ENCODE measurements around the gene POU2F2. TPM values are rescaled to one million over a fixed set of nuclear protein-coding genes. Genes with fewer than 3 reads are reported as not detected.

The POU2F2 gene
- total and polyA plus RNA-seq, 9 of the 15 experiments (the other 6 are each of a cell fraction or from before 2014, with no cell fraction given) = 0.03 to 0.68 (median 0.14) TPM

DNA sequence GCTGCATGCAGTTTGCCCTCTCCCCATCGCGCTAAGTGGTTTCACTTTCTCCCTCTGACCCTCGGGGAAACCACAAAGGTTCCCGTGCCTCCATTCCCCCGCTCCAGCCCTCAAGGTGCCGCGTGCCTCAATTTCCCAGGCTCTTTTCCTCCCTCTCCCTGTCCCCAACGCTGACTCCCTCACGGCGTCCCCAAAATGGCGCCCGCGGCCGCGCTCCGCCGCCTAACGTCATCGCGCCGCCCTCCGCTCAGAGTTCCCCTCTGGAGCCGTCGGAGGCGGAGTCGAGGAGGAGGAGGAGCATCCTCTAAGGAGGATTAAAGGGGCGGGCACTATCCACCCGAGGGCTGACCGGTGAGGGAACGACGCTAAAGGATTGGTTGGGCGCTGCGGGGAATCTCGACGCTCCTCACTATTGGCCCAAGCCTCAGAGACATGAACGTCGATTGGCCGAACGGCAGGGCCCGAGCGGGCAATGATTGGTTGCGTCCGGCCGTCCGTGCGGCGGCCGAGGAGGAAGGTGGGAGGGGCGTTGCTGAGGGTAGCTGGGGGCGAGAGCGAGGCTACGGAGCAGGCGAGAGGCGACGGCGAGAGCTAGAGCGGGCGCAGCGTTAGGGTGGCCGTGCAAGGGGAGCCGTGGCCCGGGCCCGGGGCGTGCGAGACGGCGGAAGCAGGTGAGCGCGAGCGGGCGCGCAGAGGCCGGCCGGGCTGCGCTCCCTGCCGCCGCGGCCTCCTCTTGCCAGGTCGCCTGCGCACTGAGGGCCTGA lies 56.4 kb downstream of the POU2F2 start, which contains the start of gene ZNF574 (continued):
- TF ChIP-seq, protein P1, sequence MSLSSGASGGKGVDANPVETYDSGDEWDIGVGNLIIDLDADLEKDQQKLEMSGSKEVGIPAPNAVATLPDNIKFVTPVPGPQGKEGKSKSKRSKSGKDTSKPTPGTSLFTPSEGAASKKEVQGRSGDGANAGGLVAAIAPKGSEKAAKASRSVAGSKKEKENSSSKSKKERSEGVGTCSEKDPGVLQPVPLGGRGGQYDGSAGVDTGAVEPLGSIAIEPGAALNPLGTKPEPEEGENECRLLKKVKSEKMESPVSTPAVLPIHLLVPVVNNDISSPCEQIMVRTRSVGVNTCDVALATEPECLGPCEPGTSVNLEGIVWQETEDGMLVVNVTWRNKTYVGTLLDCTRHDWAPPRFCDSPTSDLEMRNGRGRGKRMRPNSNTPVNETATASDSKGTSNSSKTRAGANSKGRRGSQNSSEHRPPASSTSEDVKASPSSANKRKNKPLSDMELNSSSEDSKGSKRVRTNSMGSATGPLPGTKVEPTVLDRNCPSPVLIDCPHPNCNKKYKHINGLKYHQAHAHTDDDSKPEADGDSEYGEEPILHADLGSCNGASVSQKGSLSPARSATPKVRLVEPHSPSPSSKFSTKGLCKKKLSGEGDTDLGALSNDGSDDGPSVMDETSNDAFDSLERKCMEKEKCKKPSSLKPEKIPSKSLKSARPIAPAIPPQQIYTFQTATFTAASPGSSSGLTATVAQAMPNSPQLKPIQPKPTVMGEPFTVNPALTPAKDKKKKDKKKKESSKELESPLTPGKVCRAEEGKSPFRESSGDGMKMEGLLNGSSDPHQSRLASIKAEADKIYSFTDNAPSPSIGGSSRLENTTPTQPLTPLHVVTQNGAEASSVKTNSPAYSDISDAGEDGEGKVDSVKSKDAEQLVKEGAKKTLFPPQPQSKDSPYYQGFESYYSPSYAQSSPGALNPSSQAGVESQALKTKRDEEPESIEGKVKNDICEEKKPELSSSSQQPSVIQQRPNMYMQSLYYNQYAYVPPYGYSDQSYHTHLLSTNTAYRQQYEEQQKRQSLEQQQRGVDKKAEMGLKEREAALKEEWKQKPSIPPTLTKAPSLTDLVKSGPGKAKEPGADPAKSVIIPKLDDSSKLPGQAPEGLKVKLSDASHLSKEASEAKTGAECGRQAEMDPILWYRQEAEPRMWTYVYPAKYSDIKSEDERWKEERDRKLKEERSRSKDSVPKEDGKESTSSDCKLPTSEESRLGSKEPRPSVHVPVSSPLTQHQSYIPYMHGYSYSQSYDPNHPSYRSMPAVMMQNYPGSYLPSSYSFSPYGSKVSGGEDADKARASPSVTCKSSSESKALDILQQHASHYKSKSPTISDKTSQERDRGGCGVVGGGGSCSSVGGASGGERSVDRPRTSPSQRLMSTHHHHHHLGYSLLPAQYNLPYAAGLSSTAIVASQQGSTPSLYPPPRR (CRISPR knock-in tag; IDR thresholded peaks at IDR 0.05; ENCODE audit: borderline replicate concordance) = no peak
- TF ChIP-seq MCM5 (IDR thresholded peaks at IDR 0.05; ENCODE audit: low read depth) (no peak), SRSF7 (optimal IDR thresholded peaks at IDR 0.05; ENCODE audit: low read depth, low read length) (no peak), ZNF830 (CRISPR knock-in tag; IDR thresholded peaks at IDR 0.05) (peak; percentile 84), MTA3 (IDR thresholded peaks at IDR 0.05; ENCODE audit: borderline replicate concordance) (peak; percentile 87), CBX3 (IDR thresholded peaks at IDR 0.05; ENCODE audit: borderline replicate concordance in 1 of 2, low read length in 2 of 2) (no peak), PCBP1 (IDR thresholded peaks at IDR 0.05; ENCODE audit: low read depth, low read length, poor library complexity, severe bottlenecking) (peak; percentile 80), HIVEP1 (CRISPR knock-in tag; IDR thresholded peaks at IDR 0.05) (0 out of 2 replicates have a peak, but pooled peaks have one; percentile 14), LARP7 (IDR thresholded peaks at IDR 0.05) (no peak), MAFF (IDR thresholded peaks at IDR 0.05; ENCODE audit: low read length) (no peak), ZBTB1 (CRISPR knock-in tag; IDR thresholded peaks at IDR 0.05; ENCODE audit: borderline replicate concordance, low read depth) (no peak)
- TF ChIP-seq, protein P2, sequence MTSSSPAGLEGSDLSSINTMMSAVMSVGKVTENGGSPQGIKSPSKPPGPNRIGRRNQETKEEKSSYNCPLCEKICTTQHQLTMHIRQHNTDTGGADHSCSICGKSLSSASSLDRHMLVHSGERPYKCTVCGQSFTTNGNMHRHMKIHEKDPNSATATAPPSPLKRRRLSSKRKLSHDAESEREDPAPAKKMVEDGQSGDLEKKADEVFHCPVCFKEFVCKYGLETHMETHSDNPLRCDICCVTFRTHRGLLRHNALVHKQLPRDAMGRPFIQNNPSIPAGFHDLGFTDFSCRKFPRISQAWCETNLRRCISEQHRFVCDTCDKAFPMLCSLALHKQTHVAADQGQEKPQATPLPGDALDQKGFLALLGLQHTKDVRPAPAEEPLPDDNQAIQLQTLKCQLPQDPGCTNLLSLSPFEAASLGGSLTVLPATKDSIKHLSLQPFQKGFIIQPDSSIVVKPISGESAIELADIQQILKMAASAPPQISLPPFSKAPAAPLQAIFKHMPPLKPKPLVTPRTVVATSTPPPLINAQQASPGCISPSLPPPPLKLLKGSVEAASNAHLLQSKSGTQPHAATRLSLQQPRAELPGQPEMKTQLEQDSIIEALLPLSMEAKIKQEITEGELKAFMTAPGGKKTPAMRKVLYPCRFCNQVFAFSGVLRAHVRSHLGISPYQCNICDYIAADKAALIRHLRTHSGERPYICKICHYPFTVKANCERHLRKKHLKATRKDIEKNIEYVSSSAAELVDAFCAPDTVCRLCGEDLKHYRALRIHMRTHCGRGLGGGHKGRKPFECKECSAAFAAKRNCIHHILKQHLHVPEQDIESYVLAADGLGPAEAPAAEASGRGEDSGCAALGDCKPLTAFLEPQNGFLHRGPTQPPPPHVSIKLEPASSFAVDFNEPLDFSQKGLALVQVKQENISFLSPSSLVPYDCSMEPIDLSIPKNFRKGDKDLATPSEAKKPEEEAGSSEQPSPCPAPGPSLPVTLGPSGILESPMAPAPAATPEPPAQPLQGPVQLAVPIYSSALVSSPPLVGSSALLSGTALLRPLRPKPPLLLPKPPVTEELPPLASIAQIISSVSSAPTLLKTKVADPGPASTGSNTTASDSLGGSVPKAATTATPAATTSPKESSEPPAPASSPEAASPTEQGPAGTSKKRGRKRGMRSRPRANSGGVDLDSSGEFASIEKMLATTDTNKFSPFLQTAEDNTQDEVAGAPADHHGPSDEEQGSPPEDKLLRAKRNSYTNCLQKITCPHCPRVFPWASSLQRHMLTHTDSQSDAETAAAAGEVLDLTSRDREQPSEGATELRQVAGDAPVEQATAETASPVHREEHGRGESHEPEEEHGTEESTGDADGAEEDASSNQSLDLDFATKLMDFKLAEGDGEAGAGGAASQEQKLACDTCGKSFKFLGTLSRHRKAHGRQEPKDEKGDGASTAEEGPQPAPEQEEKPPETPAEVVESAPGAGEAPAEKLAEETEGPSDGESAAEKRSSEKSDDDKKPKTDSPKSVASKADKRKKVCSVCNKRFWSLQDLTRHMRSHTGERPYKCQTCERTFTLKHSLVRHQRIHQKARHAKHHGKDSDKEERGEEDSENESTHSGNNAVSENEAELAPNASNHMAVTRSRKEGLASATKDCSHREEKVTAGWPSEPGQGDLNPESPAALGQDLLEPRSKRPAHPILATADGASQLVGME (CRISPR knock-in tag; IDR thresholded peaks at IDR 0.05) = 0 out of 2 replicates have a peak, but pooled peaks have one; percentile 50
- TF ChIP-seq, protein P3, sequence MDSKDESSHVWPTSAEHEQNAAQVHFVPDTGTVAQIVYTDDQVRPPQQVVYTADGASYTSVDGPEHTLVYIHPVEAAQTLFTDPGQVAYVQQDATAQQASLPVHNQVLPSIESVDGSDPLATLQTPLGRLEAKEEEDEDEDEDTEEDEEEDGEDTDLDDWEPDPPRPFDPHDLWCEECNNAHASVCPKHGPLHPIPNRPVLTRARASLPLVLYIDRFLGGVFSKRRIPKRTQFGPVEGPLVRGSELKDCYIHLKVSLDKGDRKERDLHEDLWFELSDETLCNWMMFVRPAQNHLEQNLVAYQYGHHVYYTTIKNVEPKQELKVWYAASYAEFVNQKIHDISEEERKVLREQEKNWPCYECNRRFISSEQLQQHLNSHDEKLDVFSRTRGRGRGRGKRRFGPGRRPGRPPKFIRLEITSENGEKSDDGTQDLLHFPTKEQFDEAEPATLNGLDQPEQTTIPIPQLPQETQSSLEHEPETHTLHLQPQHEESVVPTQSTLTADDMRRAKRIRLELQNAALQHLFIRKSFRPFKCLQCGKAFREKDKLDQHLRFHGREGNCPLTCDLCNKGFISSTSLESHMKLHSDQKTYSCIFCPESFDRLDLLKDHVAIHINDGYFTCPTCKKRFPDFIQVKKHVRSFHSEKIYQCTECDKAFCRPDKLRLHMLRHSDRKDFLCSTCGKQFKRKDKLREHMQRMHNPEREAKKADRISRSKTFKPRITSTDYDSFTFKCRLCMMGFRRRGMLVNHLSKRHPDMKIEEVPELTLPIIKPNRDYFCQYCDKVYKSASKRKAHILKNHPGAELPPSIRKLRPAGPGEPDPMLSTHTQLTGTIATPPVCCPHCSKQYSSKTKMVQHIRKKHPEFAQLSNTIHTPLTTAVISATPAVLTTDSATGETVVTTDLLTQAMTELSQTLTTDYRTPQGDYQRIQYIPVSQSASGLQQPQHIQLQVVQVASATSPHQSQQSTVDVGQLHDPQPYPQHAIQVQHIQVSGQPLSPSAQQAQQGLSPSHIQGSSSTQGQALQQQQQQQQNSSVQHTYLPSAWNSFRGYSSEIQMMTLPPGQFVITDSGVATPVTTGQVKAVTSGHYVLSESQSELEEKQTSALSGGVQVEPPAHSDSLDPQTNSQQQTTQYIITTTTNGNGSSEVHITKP (IDR thresholded peaks at IDR 0.05; ENCODE audit: partially characterized antibody) = no peak

All from K562 (cell line).